Fibroblast of mammary gland (primary cell): ENCODE data around the gene PIKFYVE.

Source experiments
- DNase-seq: peaks from one replicate; pipeline ENCODE4 v3.0.0-alpha.2; 2010; ENCODE audit warnings: low read depth
- H3K4me3 ChIP-seq: 2 replicates; pipeline ENCODE4 v1.5.1; 2011; ENCODE audit warnings: low read depth, mild to moderate bottlenecking, low read length, moderate library complexity; ENCODE audit not compliant: control insufficient read depth
- CTCF ChIP-seq: conservative IDR thresholded peaks from 2 replicates; pipeline ENCODE4 v1.5.1; 2011; ENCODE audit warnings: low read depth, low read length, inconsistent platforms; ENCODE audit not compliant: control insufficient read depth, insufficient read depth

Gene PIKFYVE

DNA sequence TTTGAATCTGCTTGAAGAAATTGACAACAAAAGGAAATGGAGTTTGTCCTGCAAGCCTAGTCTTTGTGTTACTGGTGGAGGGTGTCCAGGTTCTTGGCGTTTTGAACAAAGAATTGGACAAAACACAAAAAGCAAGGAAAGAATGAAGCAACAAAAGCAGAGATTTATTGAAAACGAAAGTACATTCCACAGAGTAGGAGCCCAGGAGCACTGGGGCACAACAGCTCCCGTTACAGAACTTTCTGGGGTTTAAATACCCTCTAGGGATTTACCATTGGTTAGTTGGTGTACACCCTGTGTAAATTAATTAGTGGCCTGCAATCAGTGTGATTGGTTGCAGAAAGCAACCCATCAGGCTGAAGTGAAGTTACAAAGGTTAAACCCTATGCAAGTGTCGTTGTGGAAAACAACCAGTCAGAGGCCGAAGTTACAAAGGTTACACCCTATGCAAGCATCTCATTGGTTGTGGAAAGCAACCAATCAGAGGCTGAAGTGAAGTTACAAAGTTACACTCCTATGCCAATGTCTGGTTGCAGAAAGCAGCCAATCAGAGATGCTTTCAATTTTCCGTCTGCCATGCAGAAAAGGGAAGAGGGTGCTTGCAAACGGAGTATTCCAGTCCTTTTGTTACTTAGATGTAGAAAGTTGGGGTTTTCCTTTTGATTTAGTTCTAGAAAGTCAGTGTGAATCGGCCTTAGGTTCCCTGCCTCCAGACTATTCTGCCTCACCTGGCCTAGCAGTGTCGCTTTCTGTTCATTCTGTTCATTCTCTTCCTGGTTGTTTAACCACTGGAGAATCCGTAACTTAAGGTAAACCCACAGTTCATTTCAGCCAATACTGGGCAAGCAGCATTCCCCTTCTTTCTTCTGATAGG lies 92.9 kb downstream of the PIKFYVE start:
- H3K4me3 ChIP-seq, result peak overlapping the region; percentile 52
- peak; percentile 86 for DNase-seq
- no peak for TF ChIP-seq CTCF

GRCh38 chr2:208359632-208359986 lies 93.6 kb downstream of the PIKFYVE start:
- DNase-seq, result no peak

GRCh38 chr2:208360259-208361076 lies 94.4 kb downstream of the PIKFYVE start:
- TF ChIP-seq CTCF, result no peak
- no peak for DNase-seq
- peak overlapping the region; percentile 52 for H3K4me3 ChIP-seq

More at GRCh38 chr2:208359632-208359986, 93.6 kb downstream of the PIKFYVE start:
- H3K4me3 ChIP-seq, result peak overlapping the region; percentile 52
- no peak for TF ChIP-seq CTCF

GRCh38 chr2:208361077-208361441 lies 95.0 kb downstream of the PIKFYVE start:
- DNase-seq, result no peak
- no peak overlapping the region for H3K4me3 ChIP-seq
- TF ChIP-seq CTCF, result no peak

DNA sequence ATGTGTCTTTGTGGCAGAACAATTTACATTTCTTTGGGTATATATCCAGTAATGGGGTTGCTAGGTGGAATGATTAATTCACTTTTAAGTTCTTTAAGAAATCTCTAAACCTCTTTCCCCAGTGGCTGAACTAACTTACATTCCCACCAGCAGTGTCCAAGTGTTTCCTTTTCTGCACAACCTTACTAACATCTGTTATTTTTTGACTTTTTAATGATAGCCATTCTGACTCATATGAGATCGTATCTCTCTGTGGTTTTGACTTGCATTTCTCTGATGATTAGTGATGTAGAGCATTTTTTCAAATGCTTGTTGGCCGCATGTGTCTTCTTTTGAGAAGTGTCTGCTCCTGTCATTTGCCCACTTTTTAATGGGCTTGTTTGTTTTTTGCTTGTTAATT lies 97.4 kb downstream of the PIKFYVE start:
- peak; percentile 82 for DNase-seq

More for the DNA sequence above, 97.4 kb downstream of the PIKFYVE start:
- no peak overlapping the region for H3K4me3 ChIP-seq
- TF ChIP-seq CTCF, result no peak
